Esophagus (tissue), 2 donors: Measurements from ENCODE around the gene FBXO7. TPM values are rescaled to one million over a fixed set of nuclear protein-coding genes. Genes with fewer than 3 reads are reported as not detected.
A peak's percentile ranks its signal among the peaks of the same experiment; 100 is the strongest.
"Not testable (repeated sequence)": the region's sequence is repeated elsewhere in the genome, so short reads cannot be mapped to it uniquely, and the experiment has no call there.

Experiments used
- H3K27ac ChIP-seq, 2 donors: one replicate each; pipeline ENCODE4 v1.5.1; 2013; ENCODE audit warnings: low read depth in 2 of 2, mild to moderate bottlenecking in 2 of 2, inconsistent platforms in 1 of 2, low read length in 1 of 2, moderate library complexity in 1 of 2
- H3K27me3 ChIP-seq, 2 donors: one replicate each; pipeline ENCODE4 v1.6.1; 2013; ENCODE audit warnings: low read length in 2 of 2, control low read depth in 1 of 2, mild to moderate bottlenecking in 1 of 2; ENCODE audit not compliant: insufficient read depth in 2 of 2, control insufficient read depth in 1 of 2
- H3K36me3 ChIP-seq, 2 donors: one replicate each; pipeline ENCODE4 v1.6.1; 2013; ENCODE audit warnings: low read length in 1 of 2; ENCODE audit not compliant: control insufficient read depth in 2 of 2, insufficient read depth in 2 of 2
- H3K4me1 ChIP-seq, 2 donors: one replicate each; pipeline ENCODE4 v1.6.1; 2013; ENCODE audit warnings: low read length in 1 of 2; ENCODE audit not compliant: control insufficient read depth in 2 of 2, insufficient read depth in 2 of 2
- H3K4me3 ChIP-seq, 2 donors: one replicate each; pipeline ENCODE4 v1.5.1; 2013; ENCODE audit warnings: low read length in 2 of 2, mild to moderate bottlenecking in 2 of 2, low read depth in 1 of 2, moderate library complexity in 1 of 2
- H3K9me3 ChIP-seq, 2 donors: one replicate each; pipeline ENCODE4 v1.6.1; 2013; ENCODE audit warnings: mild to moderate bottlenecking in 2 of 2, low read depth in 1 of 2, low read length in 1 of 2, moderate library complexity in 1 of 2; ENCODE audit not compliant: control insufficient read depth in 2 of 2, insufficient read depth in 1 of 2
- WGBS, 2 donors: extraction: QIAGEN DNeasy Blood & Tissue Kit; methylation state at CpG; one replicate each; pipeline ENCODE4 v1.1.7; 2013; 5-methylcytosine and 5-hydroxymethylcytosine counted together
- polyA plus RNA-seq, 2 donors: library from polyadenylated mRNA; stranded (reverse); fragments of 200-250 nt; gene quantifications; one replicate each; pipeline ENCODE4 v1.2.3, GENCODE V29; 2013
- donor health status: healthy with polysubstance abuse.
- donor health status: Bipolar disorder and iron deficiency.

Gene FBXO7
- polyA plus RNA-seq, 2 donors = 15.0 to 33.5 TPM

GRCh38 chr22:32469799-32470212 is 4.8 kb upstream of the FBXO7 start:
- no peak overlapping the region for H3K27ac ChIP-seq
- no peaks in the 10 kb centered on the region for H3K27me3 ChIP-seq
- WGBS, 2 donors = 33 to 43% methylated on average over 6 of the region's 6 CpGs

GRCh38 chr22:32473388-32473952 is 1.1 kb upstream of the FBXO7 start:
- Histone ChIP-seq H3K36me3 (no peaks in the 10 kb centered on the region), H3K27me3 (no peaks in the 10 kb centered on the region), H3K27ac (peak overlapping the region in 1 of 2 donors; percentile 99), H3K4me1 (peaks cover 0 to 5% of the 10 kb centered on the region in 2 donors), H3K9me3 (no peaks in the 10 kb centered on the region), H3K4me3 (no peak overlapping the region)
- 28 to 31% methylated on average over 6 of the region's 6 CpGs for WGBS, 2 donors

More at GRCh38 chr22:32469799-32470212, 4.8 kb upstream of the FBXO7 start:
- H3K4me3 ChIP-seq = no peak overlapping the region
- H3K9me3 ChIP-seq = no peaks in the 10 kb centered on the region
- no peaks in the 10 kb centered on the region for H3K36me3 ChIP-seq
- H3K4me1 ChIP-seq = peaks cover 0 to 5% of the 10 kb centered on the region in 2 donors

- Histone ChIP-seq H3K4me3 (peak overlapping the region; percentile 69 to 94), H3K27me3 (no peaks in the 10 kb centered on the region), H3K36me3 (no peaks in the 10 kb centered on the region), H3K27ac (peak overlapping the region; percentile 94 to 99), H3K4me1 (peaks cover 0 to 5% of the 10 kb centered on the region in 2 donors), H3K9me3 (no peaks in the 10 kb centered on the region)
- 0 to 1% methylated on average over 17 of the region's 17 CpGs for WGBS, 2 donors
Measured at GRCh38 chr22:32475468-32476010, 928 bp downstream of the FBXO7 start.

- Histone ChIP-seq H3K9me3 (no peaks in the 10 kb centered on the region), H3K36me3 (no peaks in the 10 kb centered on the region), H3K4me1 (peaks cover 0 to 5% of the 10 kb centered on the region in 2 donors), H3K27me3 (no peaks in the 10 kb centered on the region), H3K4me3 (peak overlapping the region in 1 of 2 donors; percentile 69), H3K27ac (no peak overlapping the region)
- WGBS, 2 donors = 14 to 16% methylated on average over 8 of the region's 8 CpGs
Measured at GRCh38 chr22:32476281-32477195, 1.9 kb downstream of the FBXO7 start.

- no peaks in the 10 kb centered on the region for H3K36me3 ChIP-seq
- WGBS, 2 donors = 93 to 94% methylated on average over 5 of the region's 5 CpGs
- H3K4me3 ChIP-seq = no peak overlapping the region
- no peaks in the 10 kb centered on the region for H3K9me3 ChIP-seq
- H3K27me3 ChIP-seq = no peaks in the 10 kb centered on the region
- H3K27ac ChIP-seq = no peak overlapping the region
- peaks cover 0 to 5% of the 10 kb centered on the region in 2 donors for H3K4me1 ChIP-seq
Measured at GRCh38 chr22:32477596-32477995, 3.0 kb downstream of the FBXO7 start.

- H3K4me1 ChIP-seq, H3K27ac ChIP-seq, H3K27me3 ChIP-seq, H3K36me3 ChIP-seq, H3K9me3 ChIP-seq, H3K4me3 ChIP-seq: not testable (repeated sequence)
- WGBS, 2 donors = 93 to 95% methylated on average over 2 of the region's 2 CpGs
Measured at GRCh38 chr22:32478552-32478951, 3.9 kb downstream of the FBXO7 start.

- Histone ChIP-seq H3K4me1 (peaks cover 0 to 1% of the 10 kb centered on the region in 2 donors), H3K27me3 (no peaks in the 10 kb centered on the region), H3K27ac (no peak overlapping the region), H3K4me3 (no peak overlapping the region), H3K36me3 (peaks cover 0 to 3% of the 10 kb centered on the region in 2 donors), H3K9me3 (no peaks in the 10 kb centered on the region)
- 95 to 96% methylated on average over 3 of the region's 3 CpGs for WGBS, 2 donors
Measured at GRCh38 chr22:32478994-32479393, 4.4 kb downstream of the FBXO7 start.

GRCh38 chr22:32480238-32480637 is 5.6 kb downstream of the FBXO7 start:
- H3K4me3 ChIP-seq = no peak overlapping the region
- no peaks in the 10 kb centered on the region for H3K9me3 ChIP-seq
- no peaks in the 10 kb centered on the region for H3K4me1 ChIP-seq
- no peak overlapping the region for H3K27ac ChIP-seq
- peaks cover 0 to 6% of the 10 kb centered on the region in 2 donors for H3K36me3 ChIP-seq
- 94 to 100% methylated on average over 1 of the region's 1 CpG for WGBS, 2 donors
- no peaks in the 10 kb centered on the region for H3K27me3 ChIP-seq

- 34 to 38% methylated on average over 1 of the region's 1 CpG for WGBS, 2 donors
- H3K9me3 ChIP-seq = no peaks in the 10 kb centered on the region
- no peaks in the 10 kb centered on the region for H3K4me1 ChIP-seq
- no peak overlapping the region for H3K27ac ChIP-seq
- no peaks in the 10 kb centered on the region for H3K27me3 ChIP-seq
- peaks cover 0 to 8% of the 10 kb centered on the region in 2 donors for H3K36me3 ChIP-seq
- no peak overlapping the region for H3K4me3 ChIP-seq
Measured at GRCh38 chr22:32482708-32483107, 8.1 kb downstream of the FBXO7 start.
